ENCODE data around the gene MROH8.

MROH8 gene

GRCh38 chr20:37198932-37199660, 19.7 kb upstream of the MROH8 start:
- no peak for DNase-seq

DNA sequence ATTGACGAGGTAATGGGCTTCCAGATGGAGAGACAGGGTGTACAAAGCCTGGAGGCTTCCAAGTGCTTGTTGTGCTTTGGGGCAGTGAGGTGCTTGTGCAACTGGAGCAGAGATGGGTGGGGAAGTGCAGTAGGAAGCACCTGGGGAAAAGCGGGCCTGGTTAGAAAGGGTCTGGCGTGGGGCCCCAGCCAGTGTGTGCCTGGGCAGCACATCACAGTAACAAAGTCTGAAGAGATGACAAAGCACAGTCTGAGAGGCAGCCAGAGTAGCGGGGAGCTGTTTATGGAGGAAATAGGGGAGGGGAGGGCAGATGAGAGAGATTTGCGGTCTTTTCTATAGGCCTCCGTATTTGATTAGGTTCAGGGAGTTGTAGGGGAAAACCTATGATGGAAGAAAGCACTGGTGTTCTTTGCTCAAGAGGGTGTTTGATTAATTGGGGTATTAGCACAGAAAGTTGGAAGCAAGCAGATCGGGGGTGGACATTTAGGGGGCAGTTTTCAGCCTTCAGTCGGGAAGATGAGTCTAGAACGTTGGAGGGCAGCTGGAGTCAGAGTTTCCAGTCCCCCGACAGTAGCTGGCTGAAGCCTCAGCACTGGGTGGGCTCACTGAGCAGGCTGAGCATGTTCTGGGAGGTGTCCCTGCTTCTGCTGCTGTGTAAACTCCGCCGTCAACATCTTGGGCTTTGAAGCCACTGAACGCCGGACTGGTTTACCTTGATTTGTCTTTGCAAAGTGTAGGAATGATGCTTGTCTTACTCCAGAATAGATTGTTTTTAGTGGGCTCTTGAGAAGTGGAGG, 15.5 kb upstream of the MROH8 start:
- no peak for DNase-seq

GRCh38 chr20:37193821-37194220, 14.5 kb upstream of the MROH8 start:
- no peak for DNase-seq

GRCh38 chr20:37193226-37193625, 13.9 kb upstream of the MROH8 start:
- no peak for DNase-seq

DNA sequence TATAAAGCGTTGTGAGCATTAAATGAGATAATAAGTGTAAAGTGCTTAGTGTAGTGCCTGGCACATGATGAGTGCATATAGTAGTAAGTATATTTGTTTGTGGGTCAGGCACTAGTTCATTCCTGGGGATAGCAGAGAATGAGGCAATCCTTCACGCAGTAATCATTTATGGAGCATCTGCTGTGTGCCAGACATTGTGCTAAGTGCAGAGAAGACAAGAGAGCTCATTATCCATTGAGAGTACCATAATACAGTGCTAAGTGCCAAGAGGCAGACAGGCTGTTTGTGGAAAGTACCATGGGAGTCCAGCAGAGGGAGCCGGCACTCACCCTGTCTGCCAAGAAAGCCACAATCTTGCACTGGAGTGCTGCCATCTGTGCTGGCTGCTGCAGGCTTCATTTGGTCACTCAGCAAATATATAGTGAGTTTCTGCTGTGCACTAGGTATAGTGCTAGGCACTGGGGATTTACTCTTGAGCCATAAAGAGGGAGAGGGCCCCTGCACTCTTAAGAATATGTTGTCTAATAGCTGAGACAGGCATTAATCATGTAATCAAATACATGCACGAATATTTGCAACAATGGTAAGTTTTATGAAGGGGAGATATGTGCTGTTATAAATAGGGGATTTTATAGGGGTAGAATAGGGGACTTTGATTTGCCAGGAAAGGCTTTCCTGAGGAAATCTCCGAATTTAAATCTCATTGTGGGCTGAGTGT, 12.9 kb upstream of the MROH8 start:
- DNase-seq = no peak

DNA sequence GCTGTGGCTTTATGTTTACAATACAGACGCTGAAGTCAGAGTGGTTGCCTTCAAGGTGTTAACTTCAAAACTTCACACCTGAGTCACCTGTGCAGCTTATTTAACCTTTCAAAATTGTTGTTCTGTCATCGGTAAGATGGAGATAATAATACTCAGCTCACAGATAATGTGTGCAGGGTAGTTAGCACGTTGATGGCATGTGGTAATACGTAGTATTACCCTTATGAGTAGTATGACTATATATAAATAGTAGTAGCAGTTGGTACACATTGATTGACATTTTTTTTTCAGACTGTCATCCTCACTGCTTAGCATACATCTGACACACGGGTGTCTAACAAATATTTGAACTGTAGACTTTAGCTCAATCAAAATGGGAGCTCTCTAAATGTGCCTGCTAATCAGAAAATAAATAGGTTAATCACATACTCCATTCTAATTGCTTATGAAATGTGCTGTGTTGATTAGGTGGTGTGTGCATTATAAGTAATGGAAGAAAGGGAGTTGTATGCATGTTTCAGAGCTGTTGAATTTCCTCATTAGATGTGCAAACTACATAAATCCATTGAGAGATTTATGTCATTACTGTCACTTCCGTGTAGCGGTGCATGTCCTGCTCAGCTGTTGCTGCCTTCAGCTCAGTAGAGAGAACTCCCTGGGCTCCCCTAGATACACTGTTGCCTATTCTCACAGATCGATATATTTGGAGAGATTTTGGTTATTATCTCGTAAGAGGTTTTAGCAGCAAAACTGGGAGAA, 11.2 kb upstream of the MROH8 start:
- no peak for DNase-seq

DNA sequence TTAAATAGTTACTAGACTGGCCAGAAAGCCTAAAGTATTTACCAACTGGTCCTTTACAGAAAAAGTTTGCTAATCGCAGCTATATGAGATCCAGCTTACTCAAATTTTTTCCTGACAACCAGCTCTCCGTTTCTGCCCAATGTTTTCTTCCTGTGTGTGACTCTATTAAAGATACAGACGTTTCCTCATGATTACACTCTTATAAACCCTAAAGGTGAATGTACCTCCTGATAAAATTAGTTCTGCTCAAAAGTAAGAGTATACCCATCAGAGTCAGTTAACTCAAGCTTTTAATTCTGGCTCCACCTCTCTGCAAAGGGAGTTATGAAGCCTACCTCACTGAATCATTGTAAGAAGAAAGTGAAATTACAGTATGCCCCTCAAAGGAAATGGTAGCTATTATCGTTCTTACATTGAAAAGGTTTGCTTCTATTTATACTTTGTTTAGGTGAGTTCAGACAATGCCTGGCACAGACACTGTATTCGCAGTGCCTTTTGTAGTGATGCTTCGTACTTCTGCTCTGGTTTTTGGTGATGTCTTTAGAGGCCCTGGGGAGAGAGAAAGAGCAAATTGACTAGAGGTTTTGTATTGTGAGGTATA, 10.2 kb upstream of the MROH8 start:
- DNase-seq = no peak

DNA sequence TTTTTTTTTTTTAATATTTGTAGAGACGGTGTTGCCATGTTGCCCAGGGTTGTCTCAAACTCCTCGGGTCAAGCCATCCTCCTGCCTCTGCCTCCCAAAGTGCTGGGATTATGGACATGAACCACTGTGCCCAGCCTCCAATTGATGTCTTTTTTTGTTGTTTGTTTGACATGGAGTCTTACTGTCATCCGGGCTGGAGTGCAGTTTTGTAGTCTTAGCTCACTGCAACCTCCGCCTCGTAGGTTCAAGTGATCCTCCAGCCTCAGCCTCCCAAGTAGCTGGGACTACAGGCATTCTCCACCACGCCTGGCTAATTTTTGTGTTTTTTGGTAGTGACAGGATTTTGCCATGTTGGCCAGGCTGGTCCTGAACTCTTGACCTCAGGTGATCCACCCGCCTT, 9.4 kb upstream of the MROH8 start:
- no peak for DNase-seq

DNA sequence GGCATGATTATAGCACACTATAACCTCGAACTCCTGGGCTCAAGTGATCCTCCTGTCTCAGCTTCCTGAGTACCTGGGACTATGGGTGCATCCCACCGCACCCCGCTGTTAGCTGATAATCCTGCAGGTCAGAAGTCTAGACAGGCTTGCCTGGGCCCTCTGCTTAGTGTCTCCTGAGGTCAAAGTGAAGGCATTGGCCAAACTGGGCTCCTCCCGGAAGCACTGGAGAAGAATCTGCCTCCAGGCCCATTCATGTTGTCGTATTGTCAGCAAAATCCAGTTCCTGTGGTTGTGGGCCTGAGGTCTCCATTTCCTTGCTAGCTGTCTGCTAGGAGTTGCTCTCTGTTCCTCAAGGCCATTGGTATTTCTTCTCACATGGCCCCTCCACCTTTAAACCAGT, 6.3 kb upstream of the MROH8 start:
- no peak for DNase-seq

DNA sequence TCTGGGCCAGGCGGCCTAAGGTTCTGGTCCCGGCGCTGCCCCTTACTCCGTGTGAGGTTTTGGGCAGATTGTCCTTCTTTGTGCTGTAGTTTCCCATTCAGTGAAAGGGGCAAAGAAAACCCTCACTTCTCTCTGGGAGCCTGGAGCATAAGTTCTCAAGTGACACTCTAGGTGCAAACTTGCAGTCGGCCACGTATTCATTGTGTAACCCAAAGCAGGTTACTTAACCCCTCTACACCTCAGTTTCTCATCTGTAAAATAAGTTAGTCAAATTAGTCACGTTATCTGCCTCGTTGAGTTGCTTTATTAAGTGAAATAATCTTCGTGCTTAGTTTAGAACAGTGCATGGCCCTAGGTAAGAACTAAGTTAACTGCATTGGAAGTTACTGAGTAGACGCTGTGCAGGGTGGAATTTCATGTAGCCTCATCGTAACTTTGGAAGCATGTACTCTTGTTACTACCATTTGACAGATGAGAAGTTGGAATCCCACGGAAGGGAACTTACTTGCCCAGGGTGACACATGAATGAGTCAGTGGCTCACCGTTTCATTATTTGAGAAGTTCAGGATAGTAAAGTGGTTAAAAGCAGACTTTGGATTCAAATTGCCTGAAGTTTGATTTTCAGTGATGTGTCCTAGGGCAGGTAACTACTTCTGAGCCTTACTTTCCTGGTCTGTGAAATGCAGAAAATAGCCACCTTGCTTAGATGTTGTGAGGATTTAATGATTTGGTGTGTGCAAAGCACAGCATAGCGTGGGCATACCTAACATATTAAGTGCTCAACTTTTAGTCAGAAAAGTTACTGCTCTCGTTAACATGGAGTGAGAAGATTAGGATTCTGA, 556 bp upstream of the MROH8 start:
- no peak for DNase-seq

GRCh38 chr20:37172836-37173235, 6.5 kb downstream of the MROH8 start:
- DNase-seq = no peak

DNA sequence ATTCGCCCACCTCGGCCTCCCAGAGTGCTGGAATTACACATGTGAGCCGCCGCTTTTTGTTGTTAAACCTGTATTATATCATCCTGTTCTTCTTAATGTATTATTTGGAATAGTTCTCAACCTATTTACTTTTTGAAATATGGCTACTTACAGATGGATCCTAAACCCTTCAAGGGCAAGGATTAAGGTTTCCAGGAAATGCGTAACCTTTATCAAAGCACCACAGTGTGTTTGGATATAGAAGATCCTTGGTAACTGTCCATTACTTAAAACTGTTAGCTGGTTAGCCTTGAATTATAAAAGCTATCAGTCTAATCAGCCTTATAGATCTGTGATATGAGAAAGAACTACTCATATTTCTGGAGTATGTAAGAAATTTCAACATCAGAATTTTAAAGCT, 12.5 kb downstream of the MROH8 start:
- DNase-seq = no peak

- DNase-seq = no peak
These were observed 14.3 kb downstream of the MROH8 start for GRCh38 chr20:37165031-37165430.

DNA sequence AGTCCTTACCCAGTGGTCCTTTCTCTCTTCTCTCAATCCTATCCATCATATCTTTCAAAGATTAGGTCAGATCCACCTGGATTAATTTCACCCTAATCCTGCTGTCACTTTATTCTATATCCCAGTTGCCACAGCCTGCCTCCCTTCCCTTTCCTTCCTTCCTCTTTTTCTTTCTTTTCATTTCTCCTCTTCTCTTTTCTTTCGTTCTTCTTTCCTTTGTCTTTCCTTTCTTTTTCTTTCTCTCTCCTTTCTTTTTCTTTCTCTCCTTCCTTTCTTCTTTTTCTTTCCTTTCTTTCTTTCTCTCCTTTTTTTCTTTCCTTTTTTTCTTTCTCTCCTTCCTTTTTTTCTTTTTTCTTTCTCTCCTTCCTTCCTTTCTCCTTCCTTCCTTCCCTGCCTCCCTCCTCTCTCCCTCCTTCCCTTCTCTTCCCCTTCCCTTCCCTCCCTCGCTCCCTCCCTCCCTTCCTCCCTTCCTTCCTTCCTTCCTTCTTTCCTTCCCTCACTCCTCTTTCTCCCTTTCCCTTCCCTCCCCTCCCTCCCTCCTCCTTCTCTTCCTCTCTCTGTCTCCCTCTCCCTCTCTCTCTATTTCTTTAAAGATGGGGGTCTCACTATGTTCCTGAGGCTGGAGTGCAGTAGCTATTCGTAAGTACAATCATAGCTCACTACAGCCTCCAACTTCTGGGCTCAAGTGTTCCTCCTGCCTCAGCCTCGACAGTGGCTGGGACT, 15.4 kb downstream of the MROH8 start:
- DNase-seq = no peak

GRCh38 chr20:37162646-37163045, 16.7 kb downstream of the MROH8 start:
- DNase-seq = no peak

DNA sequence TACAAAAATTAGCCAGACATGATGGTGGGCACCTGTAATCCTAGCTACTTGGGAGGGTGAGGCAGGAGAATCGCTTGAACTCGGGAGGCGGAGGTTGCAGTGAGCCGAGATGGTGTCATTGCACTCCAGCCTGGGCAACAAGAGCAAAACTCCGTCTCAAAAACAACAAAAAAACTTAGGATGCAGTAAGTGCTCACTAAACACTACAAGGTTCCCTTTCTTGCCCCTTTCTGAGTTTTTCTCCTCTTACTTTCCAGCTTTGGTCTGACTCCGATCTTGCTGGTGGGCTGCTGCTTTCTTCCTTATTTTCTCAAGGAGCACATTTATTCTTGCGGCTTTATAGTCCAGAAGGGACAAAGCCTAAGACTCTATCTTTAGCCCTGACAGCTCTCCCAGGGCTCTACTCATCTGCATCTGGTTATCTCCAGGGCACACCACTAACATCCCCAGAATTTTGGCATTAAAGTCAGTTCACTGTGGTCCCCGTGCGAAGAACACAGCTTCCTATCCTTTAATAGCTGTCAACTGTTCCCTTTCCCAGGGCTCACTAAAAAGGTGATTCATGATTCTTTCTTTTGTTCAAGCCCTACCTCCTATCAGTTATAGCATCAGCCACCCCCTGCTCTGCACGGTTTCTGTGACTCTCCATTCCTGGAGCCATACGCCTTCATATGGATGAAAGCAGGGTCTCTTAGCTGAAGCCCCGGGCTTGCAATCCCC, 17.4 kb downstream of the MROH8 start:
- no peak for DNase-seq

DNA sequence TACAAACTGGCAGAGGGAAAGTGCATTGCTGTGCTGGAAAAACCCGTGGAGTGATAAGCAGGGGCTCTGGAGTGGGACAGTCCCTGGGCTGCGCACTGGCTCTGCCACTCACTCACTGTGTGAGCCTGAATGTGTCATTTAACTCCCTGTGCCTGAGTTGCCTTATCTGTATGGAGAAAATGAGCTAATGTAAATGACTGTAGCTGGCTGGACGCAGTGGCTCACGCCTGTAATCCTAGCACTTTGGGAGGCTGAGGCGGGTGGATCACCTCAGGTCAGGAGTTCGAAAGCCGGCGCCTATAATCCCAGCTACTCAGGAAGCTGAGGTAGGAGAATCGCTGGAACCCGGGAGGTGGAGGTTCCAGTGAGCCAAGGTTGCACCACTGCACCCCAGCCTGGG, 18.7 kb downstream of the MROH8 start:
- no peak for DNase-seq

DNA sequence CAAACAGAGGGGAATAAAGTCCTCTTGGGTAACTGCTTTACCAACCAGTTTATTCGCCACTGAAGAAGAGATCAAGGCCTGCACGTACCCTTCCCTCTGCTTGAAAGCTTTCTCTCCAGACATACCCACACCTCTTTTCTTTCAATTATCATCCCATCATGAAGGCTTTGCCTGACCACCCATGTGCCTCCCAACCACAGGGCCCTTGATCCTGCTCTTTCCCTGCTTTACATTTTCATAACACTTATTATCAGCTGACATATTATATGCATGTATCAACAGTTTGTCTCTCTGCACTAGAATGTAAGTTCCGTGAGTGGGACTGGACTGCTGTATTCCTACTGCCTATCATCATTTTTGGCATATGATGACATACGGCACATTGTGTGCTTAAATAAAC, 21.1 kb downstream of the MROH8 start:
- DNase-seq = no peak

GRCh38 chr20:37155987-37156386, 23.4 kb downstream of the MROH8 start:
- DNase-seq = no peak

DNA sequence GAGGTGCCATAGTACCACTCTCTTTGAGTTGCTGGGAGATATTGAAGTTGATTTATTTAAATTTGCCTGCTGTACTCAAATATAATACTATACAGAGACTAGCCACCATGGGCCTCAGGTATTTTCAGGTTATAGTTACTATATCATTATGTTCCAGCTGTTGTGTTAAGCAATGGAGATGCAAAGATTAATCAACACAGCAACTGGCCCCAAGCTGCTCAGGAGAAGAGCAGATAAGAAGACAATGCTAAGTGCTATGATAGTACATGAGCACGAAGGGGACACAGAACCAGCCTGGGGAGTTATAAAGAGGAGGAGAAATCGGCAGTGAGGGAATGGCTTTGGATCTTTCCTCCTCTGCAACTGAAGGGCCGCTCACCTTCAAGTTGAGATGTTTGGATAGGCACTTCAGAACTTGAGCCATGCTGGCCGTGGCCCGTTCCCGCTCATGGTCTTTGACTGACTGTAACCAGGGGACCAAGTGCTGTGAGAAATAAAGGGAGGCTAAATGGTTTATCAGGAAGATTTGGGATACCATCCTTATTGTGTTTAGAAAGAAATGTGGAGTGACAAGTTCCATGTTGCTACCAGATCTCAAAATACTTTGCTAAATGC, 24.6 kb downstream of the MROH8 start:
- no peak for DNase-seq
